OCI-LY7 (cell line): ENCODE data around the gene SPAST. TPM values are rescaled to one million over a fixed set of nuclear protein-coding genes. Genes with fewer than 3 reads are reported as not detected.
"Not testable (repeated sequence)": the region's sequence is repeated elsewhere in the genome, so short reads cannot be mapped to it uniquely, and the experiment has no call there.

ENCODE experiments used
- BruUV-seq: library from RNA; stranded (reverse); fragments of 400-500 nt; replicated peaks from 2 replicates; lab custom pipeline; 2021; lab: Mats Ljungman, UMichigan
- CTCF ChIA-PET: fragments of 300-600 bp; sonication (Branson Sonifier 250); formaldehyde crosslinking; loops from one replicate; lab custom pipeline; 2022; ENCODE audit warnings: antibody characterized with exemption; ENCODE audit not compliant: unreplicated experiment; lab: Charles Lee
- POLR2A ChIA-PET: fragments of 300-600 bp; sonication (Branson Sonifier 250); formaldehyde crosslinking; loops from one replicate; lab custom pipeline; 2022; ENCODE audit warnings: antibody characterized with exemption; lab: Charles Lee
- DNase-seq: peaks from one replicate; pipeline ENCODE4 v3.0.0-alpha.2; 2015; ENCODE audit warnings: low spot score
- H2AFZ ChIP-seq: fragments of 200-600 bp; sonication (generic), shearing (Covaris generic); 2 replicates; pipeline ENCODE4 v1.6.1; 2014; ENCODE audit warnings: mild to moderate bottlenecking, antibody characterized with exemption, low read length, moderate library complexity
- H3K27ac ChIP-seq: fragments of 200-600 bp; sonication (generic); 2 replicates; pipeline ENCODE4 v1.5.1; 2014; ENCODE audit warnings: mixed run types, low read depth, mild to moderate bottlenecking, moderate library complexity, low read length, inconsistent platforms; ENCODE audit not compliant: poor library complexity, severe bottlenecking
- H3K36me3 ChIP-seq: fragments of 200-600 bp; sonication (generic); 2 replicates; pipeline ENCODE4 v1.6.1; 2014; ENCODE audit warnings: mild to moderate bottlenecking, antibody characterized with exemption, low read length, moderate library complexity, mixed read lengths; ENCODE audit not compliant: insufficient read depth
- H3K4me1 ChIP-seq: fragments of 200-600 bp; sonication (generic); 2 replicates; pipeline ENCODE4 v1.5.1; 2014; ENCODE audit warnings: mild to moderate bottlenecking, low read length; ENCODE audit not compliant: insufficient read depth, poor library complexity, severe bottlenecking
- H3K4me2 ChIP-seq: fragments of 200-600 bp; sonication (generic); 2 replicates; pipeline ENCODE4 v1.6.1; 2014; ENCODE audit warnings: mild to moderate bottlenecking, low read length
- H3K4me3 ChIP-seq: fragments of 200-600 bp; sonication (generic); 2 replicates; pipeline ENCODE4 v1.5.1; 2014; ENCODE audit warnings: mild to moderate bottlenecking, low read depth, low read length; ENCODE audit not compliant: poor library complexity, severe bottlenecking
- H3K79me2 ChIP-seq: fragments of 200-600 bp; sonication (generic); 2 replicates; pipeline ENCODE4 v1.6.1; 2016; ENCODE audit warnings: low read depth, mild to moderate bottlenecking, low read length, moderate library complexity, mixed read lengths; ENCODE audit not compliant: insufficient read depth
- H3K9me2 ChIP-seq: fragments of 200-600 bp; sonication (generic); 2 replicates; pipeline ENCODE4 v1.6.1; 2016; ENCODE audit warnings: mild to moderate bottlenecking, low read length, mixed read lengths; ENCODE audit not compliant: insufficient read depth
- H3K9me3 ChIP-seq: fragments of 200-600 bp; sonication (generic); 2 replicates; pipeline ENCODE4 v1.6.1; 2014; ENCODE audit warnings: mild to moderate bottlenecking, mixed run types, low read length, mixed read lengths
- H4K20me1 ChIP-seq: fragments of 200-600 bp; sonication (generic); 2 replicates; pipeline ENCODE4 v1.6.1; 2014; ENCODE audit warnings: mild to moderate bottlenecking, antibody characterized with exemption, low read length, moderate library complexity, mixed read lengths; ENCODE audit not compliant: insufficient read depth
- EZH2phosphoT487 ChIP-seq: fragments of 200-600 bp; sonication (generic); IDR thresholded peaks from 2 replicates; pipeline ENCODE4 v1.6.1; 2018; ENCODE audit warnings: low read depth, borderline replicate concordance, mild to moderate bottlenecking, mixed run types, antibody characterized with exemption, low read length, moderate library complexity, mixed read lengths
- intact Hi-C: fragments of 100-400 bp; cut with micrococcal nuclease; formaldehyde crosslinking; loops from one replicate; pipeline ENCODE4 v1.10.0; 2022; ENCODE audit not compliant: unreplicated experiment
- total RNA-seq, 2 experiments: library from RNA; depleted of rRNA in 1 of 2; stranded (reverse); fragments of >200 nt in 1 of 2; shearing (Covaris generic) in 1 of 2; gene quantifications; 2 replicates each; pipeline ENCODE4 v1.2.3, GENCODE V29; 2014 to 2022
- TF ChIP-seq, protein P1 (sequence below): fragments of 200-600 bp; sonication (generic); conservative IDR thresholded peaks from 2 replicates; pipeline ENCODE4 v1.5.1; 2014; ENCODE audit warnings: mild to moderate bottlenecking, antibody characterized with exemption, low read length, moderate library complexity, mixed read lengths

Gene SPAST
- total RNA-seq, 2 experiments from 2014 or later: 26.4 to 30.0 TPM

DNA sequence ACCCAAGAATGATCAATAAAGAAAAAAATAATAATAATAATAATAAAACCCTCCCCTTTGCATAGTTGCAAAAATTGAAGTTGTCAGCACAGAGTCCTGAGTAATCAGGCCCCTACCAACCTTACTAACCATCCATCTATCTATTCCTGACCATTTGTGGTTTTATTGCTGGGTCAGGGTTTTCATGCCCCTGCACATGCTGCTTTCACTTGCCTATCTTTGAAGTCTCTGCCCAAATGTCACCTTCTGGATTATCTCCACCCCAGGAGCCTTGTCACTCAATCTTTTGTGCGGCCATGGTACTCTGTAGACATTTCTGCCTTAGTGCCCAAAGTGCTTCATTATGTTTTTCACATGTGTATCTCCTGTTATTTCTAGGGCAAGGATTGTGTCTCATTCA, 137.5 kb downstream of the SPAST start:
- Histone ChIP-seq H4K20me1 (no peaks in the 10 kb centered on the region), H3K9me3 (no peaks in the 10 kb centered on the region), H3K4me2 (no peak overlapping the region), H3K27ac (no peak overlapping the region), H3K4me3 (no peak overlapping the region), H3K36me3 (peaks cover 38% of the 10 kb centered on the region), H3K9me2 (no peaks in the 10 kb centered on the region), H3K4me1 (no peaks in the 10 kb centered on the region), H3K79me2 (no peaks in the 10 kb centered on the region), H2AFZ (no peak overlapping the region)
- no peak for TF ChIP-seq EZH2phosphoT487
- TF ChIP-seq, protein P1, sequence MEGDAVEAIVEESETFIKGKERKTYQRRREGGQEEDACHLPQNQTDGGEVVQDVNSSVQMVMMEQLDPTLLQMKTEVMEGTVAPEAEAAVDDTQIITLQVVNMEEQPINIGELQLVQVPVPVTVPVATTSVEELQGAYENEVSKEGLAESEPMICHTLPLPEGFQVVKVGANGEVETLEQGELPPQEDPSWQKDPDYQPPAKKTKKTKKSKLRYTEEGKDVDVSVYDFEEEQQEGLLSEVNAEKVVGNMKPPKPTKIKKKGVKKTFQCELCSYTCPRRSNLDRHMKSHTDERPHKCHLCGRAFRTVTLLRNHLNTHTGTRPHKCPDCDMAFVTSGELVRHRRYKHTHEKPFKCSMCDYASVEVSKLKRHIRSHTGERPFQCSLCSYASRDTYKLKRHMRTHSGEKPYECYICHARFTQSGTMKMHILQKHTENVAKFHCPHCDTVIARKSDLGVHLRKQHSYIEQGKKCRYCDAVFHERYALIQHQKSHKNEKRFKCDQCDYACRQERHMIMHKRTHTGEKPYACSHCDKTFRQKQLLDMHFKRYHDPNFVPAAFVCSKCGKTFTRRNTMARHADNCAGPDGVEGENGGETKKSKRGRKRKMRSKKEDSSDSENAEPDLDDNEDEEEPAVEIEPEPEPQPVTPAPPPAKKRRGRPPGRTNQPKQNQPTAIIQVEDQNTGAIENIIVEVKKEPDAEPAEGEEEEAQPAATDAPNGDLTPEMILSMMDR: no peak
- no TSS peak for BruUV-seq
- ChIA-PET POLR2A (no interaction called here), CTCF (no interaction called here)
- intact Hi-C loops: no loop called here
- DNase-seq: no peak

DNA sequence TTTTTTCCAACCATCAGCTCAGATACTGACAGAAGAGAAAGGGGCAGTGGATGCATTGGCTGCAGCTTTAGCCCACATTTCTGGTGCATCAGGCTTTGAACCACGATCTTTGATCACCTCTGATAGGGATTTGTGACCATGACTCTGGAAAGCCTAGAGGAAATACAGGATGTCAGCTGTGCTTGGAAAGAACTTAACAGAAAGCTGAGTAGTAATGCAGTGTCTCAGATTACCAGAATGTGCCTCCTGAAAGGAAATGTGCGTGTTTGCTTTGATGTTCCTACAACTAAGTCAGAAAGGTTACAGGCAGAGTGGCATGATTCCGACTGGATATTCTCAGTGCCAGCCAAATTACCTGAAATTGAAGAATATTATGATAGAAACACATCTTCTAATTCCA, 140.1 kb downstream of the SPAST start:
- POLR2A ChIA-PET, H3K27ac ChIP-seq, DNase-seq, H3K9me2 ChIP-seq, H3K9me3 ChIP-seq, intact Hi-C loops, H4K20me1 ChIP-seq, H3K4me2 ChIP-seq, H3K4me1 ChIP-seq, H3K4me3 ChIP-seq, H3K79me2 ChIP-seq, CTCF ChIA-PET, BruUV-seq, H2AFZ ChIP-seq: not testable (repeated sequence)
- peaks cover 26% of the 10 kb centered on the region for H3K36me3 ChIP-seq

Other genes with a start within 250 kb of the SPAST start
- 24.0 and 27.1 TPM in 2 replicates for gene MEMO1, start 52.5 kb upstream of the SPAST start, total RNA-seq (2014; rRNA removed; shearing (Covaris generic))
- 52.4 and 54.0 TPM in 2 replicates for gene MEMO1, start 52.5 kb upstream of the SPAST start, total RNA-seq (2022)
- 47.9 and 52.4 TPM in 2 replicates for gene DPY30, start 23.8 kb upstream of the SPAST start, total RNA-seq (2014; rRNA removed; shearing (Covaris generic))
- 61.4 and 65.0 TPM in 2 replicates for gene DPY30, start 23.8 kb upstream of the SPAST start, total RNA-seq (2022)
- gene SLC30A6, start 102.3 kb downstream of the SPAST start, total RNA-seq (2014; rRNA removed; shearing (Covaris generic)): 5.4 and 8.9 TPM in 2 replicates
- gene SLC30A6, start 102.3 kb downstream of the SPAST start, total RNA-seq (2022): 16.6 and 17.0 TPM in 2 replicates
- not detected in 2 replicates for gene NLRC4, start 201.3 kb downstream of the SPAST start, total RNA-seq (2014; rRNA removed; shearing (Covaris generic))
- gene NLRC4, start 201.3 kb downstream of the SPAST start, total RNA-seq (2022): not detected in 2 replicates
- gene YIPF4, start 214.3 kb downstream of the SPAST start, total RNA-seq (2014; rRNA removed; shearing (Covaris generic)): 5.4 and 8.6 TPM in 2 replicates
- 28.3 and 29.6 TPM in 2 replicates for gene YIPF4, start 214.3 kb downstream of the SPAST start, total RNA-seq (2022)